Type B pancreatic cell (in vitro differentiated cells): ENCODE measurements around the gene LTBP2. TPM values are rescaled to one million over a fixed set of nuclear protein-coding genes. Genes with fewer than 3 reads are reported as not detected.

Source experiments
- DNase-seq: peaks from one replicate; pipeline ENCODE4 v3.0.0; 2021; ENCODE audit warnings: mixed read lengths; ENCODE audit not compliant: unreplicated experiment; ENCODE audit errors: extremely low spot score
- H3K27ac Mint-ChIP-seq: 2 replicates; pipeline ENCODE4 v1.8.0; 2021; ENCODE audit warnings: mild to moderate bottlenecking, mixed read lengths
- H3K27me3 Mint-ChIP-seq: 2 replicates; pipeline ENCODE4 v1.8.0; 2021; ENCODE audit warnings: mixed read lengths
- H3K36me3 Mint-ChIP-seq: 2 replicates; pipeline ENCODE4 v1.8.0; 2021; ENCODE audit warnings: mixed read lengths
- H3K4me1 Mint-ChIP-seq: one replicate; pipeline ENCODE4 v1.8.0; 2021; ENCODE audit warnings: mixed read lengths; ENCODE audit not compliant: unreplicated experiment
- H3K4me3 Mint-ChIP-seq: 2 replicates; pipeline ENCODE4 v1.8.0; 2021; ENCODE audit warnings: mild to moderate bottlenecking, mixed read lengths
- H3K9me3 Mint-ChIP-seq: 2 replicates; pipeline ENCODE4 v1.8.0; 2021; ENCODE audit warnings: mixed read lengths
- CTCF ChIP-seq: fragments of 200-600 bp; sonication (generic); conservative IDR thresholded peaks from 2 replicates; pipeline ENCODE4 v1.5.0; 2021; ENCODE audit warnings: antibody characterized with exemption, mild to moderate bottlenecking
- total RNA-seq: library from RNA; stranded (reverse); gene quantifications from 2 replicates; pipeline ENCODE4 v1.2.1, GENCODE V29; 2021; ENCODE audit warnings: low replicate concordance

Gene LTBP2
- total RNA-seq, 1 donor from 2014 or later: 1.1 TPM

GRCh38 chr14:74645756-74646470, 33.9 kb upstream of the LTBP2 start:
- Mint-ChIP-seq H3K36me3 (no peaks in the 10 kb centered on the region), H3K27ac (no peak overlapping the region), H3K4me3 (no peak overlapping the region), H3K4me1 (peaks cover 25% of the 10 kb centered on the region), H3K9me3 (no peaks in the 10 kb centered on the region), H3K27me3 (peaks cover 3% of the 10 kb centered on the region)
- DNase-seq: no peak
- no peak for TF ChIP-seq CTCF

GRCh38 chr14:74645244-74645643, 33.2 kb upstream of the LTBP2 start:
- no peak for DNase-seq
- H3K4me3 Mint-ChIP-seq: no peak overlapping the region
- H3K9me3 Mint-ChIP-seq: no peaks in the 10 kb centered on the region
- H3K4me1 Mint-ChIP-seq: peaks cover 25% of the 10 kb centered on the region
- H3K27me3 Mint-ChIP-seq: peaks cover 3% of the 10 kb centered on the region
- no peaks in the 10 kb centered on the region for H3K36me3 Mint-ChIP-seq
- no peak overlapping the region for H3K27ac Mint-ChIP-seq
- TF ChIP-seq CTCF: no peak

- no peak overlapping the region for H3K27ac Mint-ChIP-seq
- H3K4me3 Mint-ChIP-seq: no peak overlapping the region
- no peaks in the 10 kb centered on the region for H3K9me3 Mint-ChIP-seq
- H3K36me3 Mint-ChIP-seq: no peaks in the 10 kb centered on the region
- peaks cover 14% of the 10 kb centered on the region for H3K4me1 Mint-ChIP-seq
- no peak for TF ChIP-seq CTCF
- H3K27me3 Mint-ChIP-seq: peaks cover 3% of the 10 kb centered on the region
- DNase-seq: no peak
Measured at GRCh38 chr14:74641601-74642391, 29.8 kb upstream of the LTBP2 start.

GRCh38 chr14:74638966-74639365, 26.9 kb upstream of the LTBP2 start:
- DNase-seq: no peak
- Mint-ChIP-seq H3K27me3 (peaks cover 4% of the 10 kb centered on the region), H3K9me3 (no peaks in the 10 kb centered on the region), H3K36me3 (no peaks in the 10 kb centered on the region), H3K4me3 (no peak overlapping the region), H3K27ac (no peak overlapping the region), H3K4me1 (peaks cover 26% of the 10 kb centered on the region)
- TF ChIP-seq CTCF: no peak

- no peak overlapping the region for H3K4me3 Mint-ChIP-seq
- TF ChIP-seq CTCF: no peak
- DNase-seq: no peak
- H3K4me1 Mint-ChIP-seq: peaks cover 26% of the 10 kb centered on the region
- H3K9me3 Mint-ChIP-seq: no peaks in the 10 kb centered on the region
- H3K27me3 Mint-ChIP-seq: peaks cover 4% of the 10 kb centered on the region
- no peak overlapping the region for H3K27ac Mint-ChIP-seq
- H3K36me3 Mint-ChIP-seq: no peaks in the 10 kb centered on the region
Measured at GRCh38 chr14:74638066-74638465, 26.0 kb upstream of the LTBP2 start.
